ENCODE measurements around the gene TTN.

TTN gene

DNA sequence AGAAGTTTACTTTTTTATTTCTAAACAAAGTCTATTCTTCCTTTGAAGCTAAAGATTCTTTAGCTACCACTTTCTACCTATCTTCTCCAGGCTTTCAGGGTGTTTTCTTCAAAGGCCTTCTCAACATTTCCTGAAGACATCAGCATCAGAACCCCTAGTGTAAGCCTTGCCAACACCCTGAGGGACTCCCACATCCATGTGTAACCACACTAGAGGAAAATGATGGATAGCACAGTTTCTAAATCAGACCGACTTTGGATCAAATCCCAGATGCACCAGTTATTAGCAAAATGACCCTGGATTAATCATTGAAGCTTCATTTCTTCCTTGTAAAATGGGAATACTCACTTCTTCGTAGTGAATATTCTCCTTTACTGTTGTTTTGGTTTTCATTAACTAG lies 4.7 kb upstream of the TTN start:
- DNase-seq (ENCODE audit: low spot score) = no peak

DNA sequence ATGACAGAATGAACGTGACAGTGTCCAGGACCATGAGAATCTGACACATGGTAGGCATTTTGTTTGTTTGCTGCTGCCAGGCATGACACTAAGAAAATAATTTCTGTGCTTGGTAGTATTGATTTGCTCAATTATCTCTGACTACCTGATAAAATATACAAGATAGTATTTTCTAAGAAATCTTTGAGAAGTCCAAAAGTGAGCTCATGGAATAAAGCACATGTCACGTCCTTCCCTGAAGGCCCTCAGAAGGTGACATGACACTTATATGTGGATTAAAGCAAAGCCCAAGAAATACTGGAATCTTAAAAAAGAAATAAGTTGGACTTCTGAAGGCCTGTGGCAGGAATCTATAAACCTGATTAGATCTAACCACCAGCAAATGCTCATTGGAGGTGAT lies 3.8 kb upstream of the TTN start:
- DNase-seq (ENCODE audit: low spot score) = no peak

DNA sequence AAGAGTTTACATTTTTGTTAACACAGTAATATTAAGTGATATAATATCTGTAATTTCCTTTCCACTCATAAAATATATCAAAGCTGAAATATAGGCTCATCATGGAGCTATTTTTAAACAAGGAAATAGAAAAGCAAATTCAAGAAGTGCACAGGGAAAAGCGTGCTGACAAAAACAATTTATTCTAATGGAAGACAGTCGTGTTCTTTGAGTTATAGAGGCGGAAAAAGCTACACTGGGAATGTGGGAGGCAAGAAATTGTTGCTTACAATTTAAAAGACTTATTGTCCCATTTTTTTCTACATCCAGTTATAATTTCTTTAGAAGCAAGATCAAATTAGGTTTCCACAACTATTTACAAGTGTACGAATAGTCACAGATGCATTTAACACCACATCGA lies 3.2 kb upstream of the TTN start:
- DNase-seq (ENCODE audit: low spot score) = no peak

DNA sequence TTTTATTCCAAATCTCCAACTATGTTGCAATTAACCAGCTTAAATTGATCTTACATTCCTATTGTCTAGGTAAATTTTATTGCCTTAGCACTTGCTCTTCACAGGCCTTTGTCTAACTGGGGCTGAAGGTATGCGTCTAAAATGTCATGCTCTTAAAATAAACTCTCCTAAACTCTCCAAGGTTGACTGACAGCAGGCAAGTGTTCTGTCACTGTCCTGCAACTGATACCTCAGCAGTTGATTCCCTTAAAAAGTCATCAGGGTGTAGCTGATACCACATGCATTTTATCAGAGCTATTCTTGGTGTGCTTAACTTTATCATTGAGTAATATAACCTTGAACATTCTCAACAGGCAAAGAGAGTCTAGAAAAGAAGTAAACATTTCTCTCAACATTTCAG lies 680 bp downstream of the TTN start:
- no peak for DNase-seq (ENCODE audit: low spot score)

DNA sequence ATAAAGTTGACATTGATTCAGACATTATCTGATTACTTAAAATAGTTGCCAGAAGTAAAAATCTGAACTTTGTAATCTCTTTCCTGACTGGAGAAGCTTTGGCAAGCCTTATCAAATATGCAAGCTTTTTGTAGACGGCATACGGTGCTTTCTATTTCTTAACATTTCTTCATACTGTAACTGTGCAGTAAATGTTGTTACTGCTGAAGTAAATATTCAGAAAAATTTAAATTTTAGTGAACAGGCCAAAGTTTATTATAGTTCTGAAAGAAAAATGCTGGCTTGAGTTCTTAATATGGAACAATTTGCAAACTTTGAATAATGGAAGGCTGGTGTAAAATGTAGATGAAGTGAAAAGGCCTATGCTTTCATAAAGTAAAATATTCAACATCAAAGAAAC lies 1.8 kb downstream of the TTN start:
- no peak for DNase-seq (ENCODE audit: low spot score)

DNA sequence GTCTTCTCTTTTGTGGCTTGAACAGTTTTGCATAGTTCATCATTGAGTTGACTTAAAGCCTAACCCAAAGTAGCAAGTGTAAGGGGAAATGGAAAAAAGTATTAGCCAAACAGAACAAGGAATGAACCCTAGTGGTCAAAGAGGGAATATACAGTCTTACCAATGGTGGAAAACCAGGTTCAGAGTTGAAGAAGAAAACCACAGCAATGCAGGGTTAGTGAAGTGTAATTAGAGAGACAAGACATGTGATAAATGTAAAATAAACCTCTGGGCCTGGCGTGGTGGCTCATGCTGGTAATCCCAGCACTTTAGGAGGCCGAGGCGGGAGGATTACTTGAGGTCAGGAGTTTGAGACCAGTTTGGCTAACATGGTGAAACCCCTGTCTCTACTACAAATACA lies 2.4 kb downstream of the TTN start:
- no peak for DNase-seq (ENCODE audit: low spot score)

DNA sequence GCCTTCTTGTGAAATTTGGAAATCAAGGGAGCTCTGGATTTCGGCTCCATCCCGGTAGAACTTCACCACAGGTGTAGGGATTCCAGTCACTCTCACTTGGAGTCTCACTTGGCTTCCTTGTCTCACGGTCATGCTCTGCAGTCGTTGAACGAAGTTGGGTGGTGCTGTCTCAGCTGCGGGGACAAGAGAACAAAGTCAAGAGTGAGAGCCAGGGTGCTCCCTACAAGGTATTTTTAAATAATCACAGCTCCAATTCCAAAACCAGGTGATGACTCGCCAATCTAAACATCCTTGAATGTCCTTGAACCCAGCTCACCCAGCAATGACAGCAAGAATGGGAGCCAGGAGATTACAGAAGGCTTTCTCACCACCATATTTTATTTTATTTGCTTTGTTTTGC lies 6.7 kb downstream of the TTN start:
- DNase-seq (ENCODE audit: low spot score) = no peak

DNA sequence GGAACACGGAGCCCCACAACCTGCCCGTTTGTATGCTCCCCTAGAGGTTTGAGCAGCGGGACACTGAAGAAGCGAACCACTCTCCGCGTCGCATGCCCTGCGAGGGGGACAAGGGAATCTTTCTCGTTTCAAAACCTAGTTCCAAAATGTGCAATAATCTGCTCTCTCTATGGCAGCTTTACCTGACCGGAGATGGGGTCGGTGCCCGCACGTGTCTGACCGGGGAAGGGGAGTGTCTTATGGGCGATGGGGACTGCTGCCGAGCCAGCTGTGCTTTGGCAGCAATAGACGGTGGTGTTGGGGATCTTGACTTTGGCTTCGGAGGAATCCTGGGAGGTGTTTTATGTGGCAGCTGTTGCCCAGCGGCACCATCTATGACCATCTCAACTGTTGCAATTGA lies 7.9 kb downstream of the TTN start:
- DNase-seq (ENCODE audit: low spot score) = no peak

DNA sequence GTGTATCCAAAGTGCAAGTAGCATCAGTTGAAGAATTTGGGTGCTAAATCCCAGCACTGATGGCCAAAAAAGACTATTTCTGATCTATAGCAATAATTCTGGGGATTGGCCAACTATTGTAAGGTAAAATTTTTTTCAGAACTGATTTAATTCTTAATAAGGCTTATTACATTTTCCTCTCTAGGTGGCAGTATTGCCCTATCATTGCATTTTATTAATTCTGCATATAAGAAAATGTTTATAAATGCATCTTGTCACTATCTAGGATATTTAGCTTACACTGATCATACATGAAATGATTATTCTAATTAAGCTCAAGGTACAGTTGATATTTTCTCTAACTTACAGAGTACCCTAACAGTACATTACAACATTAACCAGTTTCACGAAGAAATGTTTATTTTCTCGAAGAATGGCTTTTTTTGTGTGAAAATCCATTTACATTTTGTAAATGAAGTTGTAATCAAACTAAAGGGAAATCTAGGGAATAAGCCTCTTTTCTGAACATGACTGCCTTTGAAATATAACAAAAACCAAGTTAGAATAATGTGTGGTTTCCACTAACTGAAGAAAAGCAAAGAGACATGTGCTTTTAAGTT lies 11.0 kb downstream of the TTN start:
- no peak for DNase-seq (ENCODE audit: low spot score)

DNA sequence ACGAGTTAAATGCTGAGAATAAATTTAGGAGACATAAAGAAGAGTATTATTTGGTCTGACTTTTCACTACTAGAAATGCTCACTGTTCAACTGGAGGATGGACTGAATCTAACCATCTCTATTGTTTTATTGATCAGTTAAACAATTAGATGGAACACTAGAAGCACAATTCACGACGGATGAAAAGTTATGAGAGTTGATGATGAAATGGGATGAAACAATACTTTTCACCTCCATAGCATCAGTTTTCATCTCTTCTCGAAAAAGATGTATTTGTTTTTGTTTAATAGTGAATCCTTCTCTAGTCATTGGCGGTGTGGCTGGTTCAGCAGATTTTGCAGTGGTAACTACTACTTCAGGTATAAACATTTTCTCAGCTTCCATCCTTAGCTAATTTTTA lies 19.3 kb downstream of the TTN start:
- no peak for DNase-seq (ENCODE audit: low spot score)

DNA sequence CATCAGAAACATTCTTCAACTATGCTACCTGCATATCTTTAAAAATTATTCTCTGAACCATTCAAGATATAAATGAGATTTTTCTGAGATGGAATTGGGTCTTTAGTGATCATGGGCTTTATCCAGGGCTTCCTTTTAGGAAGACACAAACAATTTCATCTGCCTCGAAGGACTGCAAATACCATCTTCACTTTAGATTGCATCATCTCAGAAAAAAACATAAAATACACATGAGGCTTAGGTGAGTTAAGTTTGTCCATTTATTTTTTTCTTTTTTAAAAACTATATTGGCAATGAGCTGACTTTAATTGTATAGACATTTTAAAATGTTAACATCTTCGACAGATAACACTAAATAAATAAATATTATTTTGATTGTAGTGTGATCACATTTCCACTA lies 20.1 kb downstream of the TTN start:
- no peak for DNase-seq (ENCODE audit: low spot score)

DNA sequence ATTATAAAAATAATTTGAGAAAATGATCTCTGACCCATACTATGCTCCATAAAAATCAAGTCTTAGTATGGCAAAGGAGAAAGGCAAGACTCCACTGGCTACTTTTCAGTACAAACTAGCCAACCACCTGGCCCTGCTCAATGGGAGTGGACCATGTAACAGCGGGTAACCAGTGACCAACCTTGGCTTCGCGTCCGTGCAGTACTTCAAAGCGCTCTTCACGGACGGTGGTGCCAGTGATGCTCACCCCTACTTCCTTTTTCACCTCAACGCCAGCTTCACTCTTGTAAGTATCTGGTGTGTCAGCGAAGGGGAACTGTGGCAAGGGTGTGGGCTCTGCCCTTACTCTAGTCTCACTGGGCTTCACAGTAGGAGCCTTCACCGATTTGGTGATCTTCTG lies 23.3 kb downstream of the TTN start:
- no peak for DNase-seq (ENCODE audit: low spot score)

DNA sequence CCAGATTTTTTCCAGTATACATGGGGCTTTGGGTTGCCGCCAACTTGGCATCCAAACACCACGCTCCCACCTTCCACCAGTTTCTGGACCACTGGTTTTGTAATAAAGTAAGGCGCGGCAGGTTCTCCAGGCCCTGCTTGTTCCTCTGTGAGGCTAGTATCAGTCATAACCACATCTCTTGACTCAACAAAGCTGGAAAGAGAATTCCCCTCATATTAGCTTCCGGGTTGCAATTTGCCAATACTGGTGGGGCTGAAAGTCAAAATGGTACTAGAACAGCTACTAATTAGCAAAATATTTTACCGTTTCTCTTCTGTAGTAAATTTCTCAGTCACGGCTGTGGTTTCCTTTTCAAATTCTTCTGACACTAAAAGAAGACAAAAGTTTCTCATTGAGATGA lies 25.0 kb downstream of the TTN start:
- DNase-seq (ENCODE audit: low spot score) = no peak

DNA sequence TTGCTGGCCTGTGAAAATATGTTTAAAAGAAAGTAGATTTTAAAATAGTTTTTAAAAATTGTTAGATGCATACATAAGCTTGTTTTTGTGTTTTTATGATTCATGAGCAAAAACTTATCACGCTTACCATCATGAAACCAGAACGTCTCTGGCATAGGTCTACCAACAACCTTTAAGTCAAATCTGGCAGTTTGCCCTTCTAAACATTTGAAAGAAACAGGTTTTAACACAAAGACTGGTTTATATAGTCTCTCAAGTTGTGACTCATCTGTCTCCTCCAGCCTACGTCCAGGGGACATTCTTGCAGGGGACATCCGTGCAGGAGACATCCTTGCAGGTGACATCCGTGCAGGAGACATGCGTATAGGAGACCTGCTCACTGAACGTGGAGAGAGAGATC lies 29.6 kb downstream of the TTN start:
- DNase-seq (ENCODE audit: low spot score) = no peak

DNA sequence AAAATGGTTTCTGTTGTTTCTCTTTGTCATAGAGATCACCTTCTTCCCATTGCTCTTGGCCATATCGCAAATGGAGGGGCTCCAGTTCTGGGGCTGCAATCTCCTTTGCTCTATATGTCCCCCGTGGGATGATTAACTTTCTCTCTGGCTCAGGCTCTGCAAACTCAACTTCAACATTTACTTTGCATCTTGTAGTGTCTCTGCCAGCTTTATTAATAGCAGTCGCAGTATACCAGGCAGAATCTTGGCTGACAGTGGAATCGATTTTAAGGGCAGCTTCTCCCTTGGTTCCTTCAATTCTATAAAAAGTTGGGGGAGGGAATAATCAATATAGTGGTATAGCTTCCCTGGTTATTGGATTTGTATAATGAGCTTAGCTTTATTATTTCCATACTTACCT lies 30.5 kb downstream of the TTN start:
- no peak for DNase-seq (ENCODE audit: low spot score)

DNA sequence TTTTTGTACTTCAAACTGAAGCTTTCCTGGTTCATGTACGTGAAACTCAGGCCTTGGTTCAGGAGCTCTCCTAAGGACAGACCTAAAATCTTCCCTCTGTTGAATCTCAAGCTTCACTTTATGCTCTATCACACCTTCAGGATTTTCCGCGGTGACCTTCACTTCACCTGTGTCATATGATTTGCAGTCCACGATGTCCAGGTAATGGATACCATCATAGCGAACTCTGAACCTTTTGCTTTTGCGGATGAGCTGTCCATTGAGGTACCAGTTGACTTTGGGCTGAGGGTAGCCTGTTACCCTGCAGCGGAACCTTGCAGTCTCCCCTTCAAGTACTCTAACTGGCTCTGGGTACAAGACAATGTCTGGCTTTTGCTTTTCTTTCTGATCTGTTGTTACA lies 31.2 kb downstream of the TTN start:
- no peak for DNase-seq (ENCODE audit: low spot score)

DNA sequence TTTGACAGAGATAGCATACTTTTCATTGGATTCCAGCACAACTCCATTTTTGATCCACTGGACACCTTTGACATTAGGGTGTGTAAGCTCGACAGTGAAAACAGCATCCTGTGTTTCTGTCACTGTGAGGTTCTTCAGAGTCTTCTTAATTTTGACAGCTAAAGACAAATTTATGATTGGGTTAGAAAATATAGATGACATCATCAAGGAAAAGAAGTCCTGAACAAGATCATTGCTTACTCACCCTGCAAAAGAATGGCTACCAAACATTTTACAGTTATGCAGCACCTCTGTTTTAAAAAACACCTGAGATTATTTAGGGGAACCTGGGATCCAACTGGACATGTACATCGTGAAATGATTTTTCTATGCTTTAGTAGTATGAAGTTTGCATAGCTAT lies 36.7 kb downstream of the TTN start:
- no peak for DNase-seq (ENCODE audit: low spot score)

DNA sequence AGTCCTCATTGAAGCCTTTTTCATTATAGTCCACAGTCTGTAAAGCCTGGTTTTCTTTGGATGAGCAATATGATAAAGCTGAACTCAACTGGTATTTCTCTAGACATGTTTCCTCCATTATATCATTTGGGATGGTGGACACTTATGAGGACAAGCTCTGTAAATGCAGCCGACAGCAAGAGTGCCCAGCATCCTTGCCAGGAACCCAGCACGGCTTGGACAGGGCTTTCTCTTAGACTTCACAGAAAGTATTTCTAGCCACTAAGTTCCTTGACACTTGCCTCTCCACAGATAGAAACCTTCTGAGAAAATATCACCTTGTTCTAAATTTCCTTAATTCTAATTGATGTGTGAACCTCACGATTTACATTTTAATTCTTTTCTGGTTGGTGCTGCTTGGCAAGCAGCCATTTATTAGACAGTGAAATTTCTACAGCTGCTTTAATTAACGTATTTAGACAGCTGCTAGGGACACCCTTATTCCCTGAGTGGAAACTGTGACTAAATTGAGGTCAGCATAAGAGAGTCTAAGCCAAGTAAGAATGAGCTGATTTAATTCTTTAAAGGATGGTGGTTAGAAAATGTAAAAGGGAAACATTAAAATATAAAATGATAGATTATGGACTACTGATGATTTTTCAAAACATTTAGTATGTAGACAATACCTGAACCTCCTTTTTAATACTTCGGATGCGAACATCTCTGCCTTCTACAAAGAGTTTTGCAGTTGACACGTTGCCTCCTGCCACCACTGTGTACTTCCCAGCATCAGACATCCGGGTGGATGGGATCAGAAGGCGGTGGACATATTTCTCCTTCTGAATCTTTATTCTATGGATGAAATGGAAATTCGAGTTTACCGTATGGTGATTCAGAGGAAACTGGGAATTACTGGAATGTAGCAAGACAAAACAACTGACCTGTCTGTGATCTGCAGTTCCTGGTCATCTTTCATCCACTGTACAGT lies 39.8 kb downstream of the TTN start:
- no peak for DNase-seq (ENCODE audit: low spot score)

DNA sequence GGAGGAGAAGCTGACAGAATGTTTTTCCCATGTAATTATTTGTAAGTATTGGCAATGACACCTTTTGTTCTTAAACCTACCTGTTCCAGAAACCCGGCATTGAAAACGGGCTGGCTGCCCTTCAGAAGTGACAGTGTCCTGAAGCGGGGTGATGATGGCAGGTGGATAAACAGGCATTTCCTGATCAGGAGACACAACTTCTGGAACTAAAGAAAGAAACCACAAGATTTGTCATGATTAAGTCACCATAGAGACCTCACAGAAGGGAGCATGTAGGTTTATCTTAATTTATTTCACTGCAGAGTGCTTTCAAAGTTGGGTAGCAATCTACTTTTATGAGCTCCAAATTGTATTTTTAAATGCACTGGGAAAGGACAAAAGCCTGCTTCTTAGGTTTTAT lies 43.1 kb downstream of the TTN start:
- DNase-seq (ENCODE audit: low spot score) = no peak

DNA sequence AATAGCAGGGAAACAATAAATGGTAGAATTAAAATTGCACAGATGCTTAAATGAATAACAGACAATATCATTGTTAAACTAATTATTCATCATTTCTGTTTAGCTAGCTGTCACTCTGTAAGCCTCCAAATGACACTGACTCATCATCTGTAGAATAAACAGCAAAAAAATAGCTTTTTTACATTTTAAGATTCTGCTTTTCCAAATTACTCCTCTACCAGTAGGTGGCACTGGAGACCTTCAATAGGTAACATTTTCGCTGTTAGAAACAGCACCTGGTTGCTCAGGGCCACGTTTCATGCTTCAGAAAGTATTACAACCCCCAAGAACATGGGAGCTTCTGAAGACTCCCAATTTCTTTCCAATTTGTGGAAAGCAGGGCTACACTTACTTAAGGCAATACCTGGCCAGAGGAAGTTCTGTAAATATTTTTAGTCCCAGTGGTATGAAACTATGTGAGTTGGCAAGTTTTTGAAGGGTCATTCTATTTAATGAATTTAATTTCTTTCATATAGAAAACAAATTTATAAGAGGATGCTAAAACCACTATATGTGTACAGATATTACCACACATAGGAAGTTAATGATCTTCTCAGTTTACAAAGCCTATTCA lies 45.4 kb downstream of the TTN start:
- no peak for DNase-seq (ENCODE audit: low spot score)

DNA sequence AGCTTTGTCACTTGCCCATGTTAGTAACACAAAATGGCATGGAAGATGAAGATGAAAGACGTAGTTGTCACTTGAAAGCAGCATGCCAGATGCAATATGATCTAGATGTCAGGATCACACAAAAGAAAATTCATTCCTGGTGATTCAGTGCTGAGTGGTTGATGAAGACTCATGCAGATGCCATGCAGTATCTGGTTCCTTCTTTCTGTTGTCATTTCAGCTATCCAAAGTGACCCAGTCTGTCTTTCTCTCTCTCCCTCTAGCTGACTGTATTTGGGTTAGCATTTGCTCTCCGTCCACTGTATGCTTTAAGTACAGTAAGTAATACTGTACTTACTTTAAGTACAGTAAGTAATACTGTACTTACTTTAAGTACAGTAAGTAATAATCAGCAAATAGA lies 50.4 kb downstream of the TTN start:
- no peak for DNase-seq (ENCODE audit: low spot score)

DNA sequence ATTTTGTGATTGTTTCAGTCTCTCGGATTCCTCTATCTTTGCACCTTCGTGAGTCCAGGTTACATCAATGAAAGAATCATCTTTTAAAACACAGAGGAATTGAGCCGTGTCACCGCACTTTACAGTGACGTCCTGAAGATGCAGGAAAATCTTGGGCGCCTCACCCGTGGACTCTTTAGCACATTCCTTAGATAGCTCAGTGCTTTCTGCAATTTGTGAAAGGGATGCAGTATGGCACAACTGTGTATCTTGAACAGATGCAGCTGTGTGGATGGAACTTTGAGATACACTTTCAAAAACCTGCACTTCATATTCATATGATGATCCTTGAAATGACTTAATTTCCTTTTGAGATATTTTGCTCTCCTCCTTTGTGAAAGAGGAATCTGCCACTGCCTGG lies 50.9 kb downstream of the TTN start:
- DNase-seq (ENCODE audit: low spot score) = no peak

DNA sequence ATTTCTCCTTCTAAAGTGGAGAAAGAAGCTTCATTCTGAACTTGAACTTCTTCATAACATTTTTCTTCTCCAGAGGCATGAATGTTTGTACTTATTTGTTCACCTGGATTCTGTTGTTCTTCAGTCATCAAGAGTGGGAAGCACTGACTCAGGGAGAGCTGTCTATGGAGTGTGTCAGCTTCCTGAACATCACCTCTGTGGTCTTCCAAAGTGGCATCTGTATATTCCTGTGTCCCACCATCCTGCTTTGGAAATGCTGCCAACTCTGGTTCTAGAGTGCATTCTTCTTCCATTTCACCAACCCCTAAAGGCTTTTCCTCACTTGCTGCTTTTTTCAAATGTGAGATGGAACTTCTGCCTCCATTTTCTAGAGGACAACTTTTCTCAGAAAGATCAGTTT lies 59.5 kb downstream of the TTN start:
- DNase-seq (ENCODE audit: low spot score) = no peak
